Mesothelial cell of epicardium (in vitro differentiated cells): ENCODE results near the gene INPP4B. TPM values are rescaled to one million over a fixed set of nuclear protein-coding genes. Genes with fewer than 3 reads are reported as not detected.

Experiments
- DNase-seq, 2 experiments: peaks; one replicate each; pipeline ENCODE4 v3.0.0; 2021; ENCODE audit warnings: low spot score in 2 of 2; ENCODE audit not compliant: unreplicated experiment in 2 of 2
- H3K27ac Mint-ChIP-seq: 2 replicates; pipeline ENCODE4 v1.8.0; 2021; ENCODE audit warnings: mixed read lengths
- H3K27me3 Mint-ChIP-seq: 2 replicates; pipeline ENCODE4 v1.8.0; 2021; ENCODE audit warnings: low read depth, mixed read lengths
- H3K36me3 Mint-ChIP-seq: 2 replicates; pipeline ENCODE4 v1.8.0; 2021; ENCODE audit warnings: mixed read lengths
- H3K4me1 Mint-ChIP-seq: 2 replicates; pipeline ENCODE4 v1.8.0; 2021; ENCODE audit warnings: mixed read lengths
- H3K4me3 Mint-ChIP-seq: 2 replicates; pipeline ENCODE4 v1.8.0; 2021; ENCODE audit warnings: mild to moderate bottlenecking, moderate library complexity, mixed read lengths
- H3K9me3 Mint-ChIP-seq: 2 replicates; pipeline ENCODE4 v1.8.0; 2021; ENCODE audit warnings: mixed read lengths
- total RNA-seq: library from RNA; stranded (reverse); gene quantifications from 3 replicates; pipeline ENCODE4 v1.2.1, GENCODE V29; 2021
- TF ChIP-seq, protein P1 (sequence below): fragments of 200-600 bp; sonication (generic); IDR thresholded peaks from one replicate; pipeline ENCODE4 v1.5.0; 2021; ENCODE audit warnings: antibody characterized with exemption; ENCODE audit not compliant: unreplicated experiment

The INPP4B gene
- total RNA-seq, 1 donor from 2014 or later = 35.4 TPM

DNA sequence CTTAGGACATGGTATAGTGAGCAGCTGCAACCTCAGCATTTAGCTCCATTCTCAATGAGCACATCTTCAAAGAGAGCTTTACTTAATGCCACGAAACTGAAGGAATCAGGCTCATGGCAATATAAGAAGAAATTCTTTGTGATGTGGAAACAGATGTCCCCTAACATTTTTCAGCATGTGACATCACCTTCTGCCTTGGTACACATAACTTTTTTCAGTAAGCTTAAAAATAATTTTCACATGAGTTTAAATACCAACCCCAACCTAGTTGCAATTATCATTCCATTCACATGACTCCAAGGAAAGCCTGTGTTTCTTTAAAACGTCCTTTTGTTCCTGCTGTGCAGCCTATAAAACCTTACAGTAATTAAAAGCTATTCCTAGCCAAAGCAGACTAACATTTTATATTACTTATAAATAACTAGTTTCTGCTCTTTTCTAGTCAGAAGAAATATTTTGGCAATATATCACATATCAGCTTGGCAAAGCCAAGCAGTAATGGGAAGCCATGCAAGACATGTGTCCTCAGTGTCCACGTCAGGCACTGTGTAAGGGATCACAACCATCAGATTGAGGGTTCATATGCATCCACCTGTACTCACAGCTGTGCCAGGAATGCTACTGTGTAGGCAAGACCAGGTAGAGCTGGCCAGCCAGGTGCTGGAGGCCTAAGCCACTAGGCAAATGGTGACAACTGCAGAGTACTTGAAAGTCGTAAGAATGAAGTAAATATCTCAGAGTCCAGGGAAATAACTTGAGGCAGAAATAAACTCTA lies 466.6 kb downstream of the INPP4B start:
- DNase-seq = no peak
- H3K27ac Mint-ChIP-seq = peak overlapping the region; percentile 97
- H3K4me3 Mint-ChIP-seq = no peak overlapping the region
- H3K9me3 Mint-ChIP-seq = no peaks in the 10 kb centered on the region
- TF ChIP-seq, protein P1, sequence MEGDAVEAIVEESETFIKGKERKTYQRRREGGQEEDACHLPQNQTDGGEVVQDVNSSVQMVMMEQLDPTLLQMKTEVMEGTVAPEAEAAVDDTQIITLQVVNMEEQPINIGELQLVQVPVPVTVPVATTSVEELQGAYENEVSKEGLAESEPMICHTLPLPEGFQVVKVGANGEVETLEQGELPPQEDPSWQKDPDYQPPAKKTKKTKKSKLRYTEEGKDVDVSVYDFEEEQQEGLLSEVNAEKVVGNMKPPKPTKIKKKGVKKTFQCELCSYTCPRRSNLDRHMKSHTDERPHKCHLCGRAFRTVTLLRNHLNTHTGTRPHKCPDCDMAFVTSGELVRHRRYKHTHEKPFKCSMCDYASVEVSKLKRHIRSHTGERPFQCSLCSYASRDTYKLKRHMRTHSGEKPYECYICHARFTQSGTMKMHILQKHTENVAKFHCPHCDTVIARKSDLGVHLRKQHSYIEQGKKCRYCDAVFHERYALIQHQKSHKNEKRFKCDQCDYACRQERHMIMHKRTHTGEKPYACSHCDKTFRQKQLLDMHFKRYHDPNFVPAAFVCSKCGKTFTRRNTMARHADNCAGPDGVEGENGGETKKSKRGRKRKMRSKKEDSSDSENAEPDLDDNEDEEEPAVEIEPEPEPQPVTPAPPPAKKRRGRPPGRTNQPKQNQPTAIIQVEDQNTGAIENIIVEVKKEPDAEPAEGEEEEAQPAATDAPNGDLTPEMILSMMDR = no peak
- no peaks in the 10 kb centered on the region for H3K27me3 Mint-ChIP-seq
- H3K36me3 Mint-ChIP-seq = peaks cover 1% of the 10 kb centered on the region
- peaks cover 48% of the 10 kb centered on the region for H3K4me1 Mint-ChIP-seq

DNA sequence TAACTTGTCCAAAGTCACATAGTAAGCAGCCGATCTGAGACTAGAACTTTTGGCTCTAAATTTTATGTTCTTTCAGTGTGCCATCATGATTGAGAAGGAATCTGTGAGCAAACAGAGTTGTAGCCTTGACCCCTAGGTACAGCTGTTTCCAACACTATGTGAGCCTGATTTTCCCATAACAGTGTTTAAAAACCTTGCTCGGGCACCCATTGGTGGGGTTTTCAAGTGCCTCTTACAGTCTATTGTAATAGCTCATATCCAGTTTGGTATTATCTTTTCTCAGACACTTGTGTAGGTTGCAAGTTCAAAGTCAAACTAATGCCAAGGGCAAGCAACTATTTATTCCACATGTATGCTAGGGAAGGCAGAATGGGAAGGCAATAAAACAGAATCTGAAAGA lies 467.9 kb downstream of the INPP4B start:
- no peak for DNase-seq
- TF ChIP-seq, protein P1 = no peak
- Mint-ChIP-seq H3K4me3 (no peak overlapping the region), H3K4me1 (peaks cover 51% of the 10 kb centered on the region), H3K27ac (peak overlapping the region; percentile 75), H3K27me3 (no peaks in the 10 kb centered on the region), H3K9me3 (no peaks in the 10 kb centered on the region), H3K36me3 (no peaks in the 10 kb centered on the region)

DNA sequence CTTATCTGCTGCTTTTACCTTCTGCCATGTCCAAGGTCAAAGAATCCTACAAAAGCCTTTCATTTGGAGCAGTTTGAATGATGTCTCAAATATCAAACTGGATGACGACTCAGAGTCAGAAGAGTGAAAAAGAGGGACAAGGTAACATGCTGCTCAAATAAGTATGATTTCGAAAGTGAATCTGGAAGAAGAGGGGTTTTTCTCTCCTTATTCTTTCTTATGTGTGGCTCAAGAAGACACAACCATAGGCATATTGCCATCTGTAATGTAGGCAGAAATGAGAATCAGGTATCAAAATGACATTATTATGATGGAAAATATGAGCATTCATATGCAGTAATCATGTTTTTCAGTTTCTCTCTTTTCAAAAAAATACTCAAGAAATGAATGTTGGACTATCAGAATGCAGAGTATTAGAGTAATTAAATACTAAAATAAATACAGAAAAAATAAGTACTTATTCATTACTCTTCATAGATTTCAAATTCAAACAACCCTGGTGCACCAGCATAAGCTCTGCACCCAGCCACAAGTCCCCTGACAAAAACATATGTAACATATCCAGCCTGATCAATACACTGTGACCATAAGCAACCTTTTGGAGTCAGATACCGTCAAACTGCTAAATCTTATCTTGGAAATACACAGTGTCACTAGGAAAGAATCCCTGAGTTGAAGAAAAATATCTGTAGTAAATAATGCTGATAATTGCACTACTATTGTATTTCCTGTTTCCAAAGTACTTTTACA lies 468.6 kb downstream of the INPP4B start:
- Mint-ChIP-seq H3K36me3 (no peaks in the 10 kb centered on the region), H3K27ac (peak overlapping the region; percentile 75), H3K9me3 (no peaks in the 10 kb centered on the region), H3K4me1 (peaks cover 56% of the 10 kb centered on the region), H3K4me3 (no peak overlapping the region), H3K27me3 (no peaks in the 10 kb centered on the region)
- TF ChIP-seq, protein P1 = no peak
- no peak for DNase-seq

DNA sequence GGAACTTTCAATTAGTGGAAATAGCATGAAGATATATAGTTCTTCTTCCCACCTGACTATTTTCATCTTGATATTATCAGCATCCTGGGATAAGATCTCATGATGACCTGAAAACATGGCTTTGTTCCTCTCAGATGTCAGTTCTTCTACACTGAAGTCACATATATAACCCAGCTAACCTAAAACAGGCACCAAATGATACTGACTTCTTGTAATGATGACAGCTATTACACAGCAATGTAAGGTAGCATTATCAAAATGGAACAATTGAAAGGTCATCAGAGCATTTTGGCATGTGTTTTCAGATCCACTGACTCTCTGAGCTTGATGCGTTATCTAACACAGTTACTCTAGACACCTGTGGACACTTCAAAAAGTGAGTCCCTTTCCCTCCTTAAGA lies 469.9 kb downstream of the INPP4B start:
- H3K9me3 Mint-ChIP-seq = peaks cover 2% of the 10 kb centered on the region

DNA sequence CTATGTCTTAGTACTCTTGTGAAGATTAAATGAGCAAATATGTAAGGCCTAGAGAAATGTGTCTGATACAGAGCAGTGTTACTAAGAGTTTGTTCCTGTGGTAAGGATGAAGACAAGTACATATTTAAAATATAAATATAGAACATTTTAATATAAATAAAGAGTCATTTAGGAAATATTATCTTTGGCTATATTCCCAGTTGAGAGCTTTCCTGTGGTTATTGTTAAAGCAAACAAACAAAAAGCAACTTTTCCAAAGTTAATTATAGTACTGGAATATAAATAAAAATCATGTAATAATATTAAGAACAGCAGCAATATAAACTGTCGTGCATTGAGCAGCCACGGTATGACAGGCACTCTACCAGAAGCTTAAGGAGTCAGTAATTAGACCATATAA lies 472.5 kb downstream of the INPP4B start:
- Mint-ChIP-seq H3K4me1 (peaks cover 32% of the 10 kb centered on the region), H3K9me3 (peaks cover 13% of the 10 kb centered on the region), H3K4me3 (no peak overlapping the region), H3K27ac (no peak overlapping the region), H3K27me3 (no peaks in the 10 kb centered on the region), H3K36me3 (peaks cover 15% of the 10 kb centered on the region)
- no peak for DNase-seq
- TF ChIP-seq, protein P1 = no peak

More for the DNA sequence above, 469.9 kb downstream of the INPP4B start:
- H3K4me1 Mint-ChIP-seq = peaks cover 50% of the 10 kb centered on the region
- no peak overlapping the region for H3K4me3 Mint-ChIP-seq
- no peak overlapping the region for H3K27ac Mint-ChIP-seq
- DNase-seq = no peak
- TF ChIP-seq, protein P1 = no peak
- H3K36me3 Mint-ChIP-seq = peaks cover 5% of the 10 kb centered on the region
- H3K27me3 Mint-ChIP-seq = no peaks in the 10 kb centered on the region
